NCI-H1930 (cell line): ENCODE data around the gene ACKR3.

ENCODE experiments used
- DNase-seq, 2 experiments: peaks; one replicate each; lab custom pipeline; 2025; lab: John Stamatoyannopoulos, UW

Gene ACKR3

GRCh38 chr2:236549165-236549564 is 20.5 kb upstream of the ACKR3 start:
- no peak for DNase-seq

GRCh38 chr2:236550290-236550689 is 19.3 kb upstream of the ACKR3 start:
- DNase-seq, result no peak

- no peak for DNase-seq
These were observed 18.7 kb upstream of the ACKR3 start for GRCh38 chr2:236550701-236551465.

- no peak for DNase-seq
These were observed 18.0 kb upstream of the ACKR3 start for GRCh38 chr2:236551471-236552211.

GRCh38 chr2:236552212-236552542 is 17.4 kb upstream of the ACKR3 start:
- DNase-seq, result no peak

- DNase-seq, result no peak
These were observed 16.9 kb upstream of the ACKR3 start for GRCh38 chr2:236552581-236553363.

- no peak for DNase-seq
These were observed 16.1 kb upstream of the ACKR3 start for GRCh38 chr2:236553522-236553921.

GRCh38 chr2:236554629-236555282 is 14.9 kb upstream of the ACKR3 start:
- no peak for DNase-seq

- DNase-seq, result no peak
These were observed 14.1 kb upstream of the ACKR3 start for GRCh38 chr2:236555481-236555880.

GRCh38 chr2:236557306-236558030 is 12.2 kb upstream of the ACKR3 start:
- no peak for DNase-seq

GRCh38 chr2:236558036-236558435 is 11.6 kb upstream of the ACKR3 start:
- DNase-seq, result no peak

- DNase-seq, result no peak
These were observed 10.3 kb upstream of the ACKR3 start for GRCh38 chr2:236558993-236559978.

- no peak for DNase-seq
These were observed 7.8 kb upstream of the ACKR3 start for GRCh38 chr2:236561874-236562273.

GRCh38 chr2:236562434-236562833 is 7.2 kb upstream of the ACKR3 start:
- DNase-seq, result no peak

GRCh38 chr2:236563953-236564352 is 5.7 kb upstream of the ACKR3 start:
- DNase-seq, result no peak

- DNase-seq, result no peak
These were observed 4.4 kb upstream of the ACKR3 start for GRCh38 chr2:236565212-236565611.

- DNase-seq, result no peak
These were observed 3.7 kb upstream of the ACKR3 start for GRCh38 chr2:236565879-236566402.

GRCh38 chr2:236566596-236566995 is 3.0 kb upstream of the ACKR3 start:
- DNase-seq, result no peak

GRCh38 chr2:236568068-236568921 is 1.3 kb upstream of the ACKR3 start:
- no peak for DNase-seq
